Activated T-cell treated with anti-CD3 and anti-CD28 coated beads for 48 hours (primary cell): ENCODE data around the gene OR2A5.
"Not testable (repeated sequence)": the region's sequence is repeated elsewhere in the genome, so short reads cannot be mapped to it uniquely, and the experiment has no call there.

ENCODE experiments used
- DNase-seq: peaks from one replicate; pipeline ENCODE4 v3.0.0-alpha.2; 2020; ENCODE audit warnings: low read depth

The OR2A5 gene, protein sequence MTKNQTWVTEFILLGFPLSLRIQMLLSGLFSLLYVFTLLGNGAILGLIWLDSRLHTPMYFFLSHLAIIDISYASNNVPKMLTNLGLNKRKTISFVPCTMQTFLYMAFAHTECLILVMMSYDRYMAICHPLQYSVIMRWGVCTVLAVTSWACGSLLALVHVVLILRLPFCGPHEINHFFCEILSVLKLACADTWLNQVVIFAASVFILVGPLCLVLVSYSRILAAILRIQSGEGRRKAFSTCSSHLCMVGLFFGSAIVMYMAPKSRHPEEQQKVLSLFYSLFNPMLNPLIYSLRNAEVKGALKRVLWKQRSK

DNA sequence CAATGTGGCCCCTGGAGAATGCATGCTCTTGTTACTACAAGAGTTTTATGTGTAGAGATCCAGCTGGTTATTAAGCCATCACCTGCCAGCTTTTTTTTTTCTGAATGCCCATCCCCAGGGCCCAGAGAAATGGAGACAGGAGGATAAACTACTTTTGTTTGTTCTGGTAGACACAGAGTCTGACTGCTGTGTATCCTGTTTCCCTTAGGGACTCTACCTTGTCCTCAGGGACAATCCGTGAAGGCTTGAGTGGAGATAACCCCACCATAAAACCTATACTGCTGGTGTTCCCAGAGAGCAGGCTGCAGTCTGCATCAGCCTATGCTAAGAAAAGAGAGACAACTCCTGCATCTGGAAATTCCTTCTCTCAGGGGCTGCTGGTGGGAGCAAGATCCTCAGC is at the start of gene OR2A5:
Gene OR2A5, plus strand, starts transcription at position 301 of the 400 bp plus-strand sequence. CDS start 1,454 bp downstream, outside the sequence.
- no peak for DNase-seq

DNA sequence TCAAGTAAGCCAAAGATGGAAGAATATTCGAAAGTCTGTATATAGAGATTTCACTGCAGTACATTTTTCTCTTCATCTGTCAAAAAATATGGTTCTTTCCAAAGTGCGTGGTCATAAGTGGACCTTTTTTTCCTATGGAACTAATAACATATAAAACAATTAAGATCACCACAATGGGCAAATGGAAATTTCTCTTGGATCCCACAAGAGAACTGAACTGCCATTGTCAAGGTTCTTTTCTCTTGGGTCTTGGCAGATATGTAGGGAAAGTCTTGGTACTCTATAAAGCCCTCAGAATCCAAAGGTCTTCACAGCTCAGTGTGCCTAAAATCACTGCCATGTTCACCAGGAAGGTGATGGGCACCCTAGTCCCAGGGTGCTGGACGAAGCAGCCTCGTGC is 48.7 kb upstream of the OR2A5 start, which contains the start of gene OR6B1:
Gene OR6B1, plus strand, starts transcription at position 301 of the 400 bp plus-strand sequence. CDS start 3,677 bp downstream, outside the sequence.
- no peak for DNase-seq

DNA sequence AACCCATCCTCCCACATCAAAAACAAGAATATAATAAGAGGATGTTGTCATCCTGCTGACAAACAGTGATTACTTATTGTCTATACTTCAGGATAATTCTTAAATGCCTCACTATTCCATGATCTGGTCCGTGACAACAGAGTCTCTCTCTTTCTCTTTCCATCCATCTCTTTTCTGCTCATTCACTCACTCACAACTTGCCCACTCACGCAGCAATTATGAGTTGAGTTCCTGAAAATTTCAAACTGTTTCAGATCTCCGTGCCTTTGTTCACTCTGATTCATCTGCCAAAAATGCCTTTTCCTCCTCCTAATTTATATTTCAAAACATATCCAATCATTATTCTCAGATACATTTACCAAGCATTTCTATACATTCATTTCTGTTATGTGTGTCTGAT is 47.2 kb upstream of the OR2A5 start:
- no peak for DNase-seq

DNA sequence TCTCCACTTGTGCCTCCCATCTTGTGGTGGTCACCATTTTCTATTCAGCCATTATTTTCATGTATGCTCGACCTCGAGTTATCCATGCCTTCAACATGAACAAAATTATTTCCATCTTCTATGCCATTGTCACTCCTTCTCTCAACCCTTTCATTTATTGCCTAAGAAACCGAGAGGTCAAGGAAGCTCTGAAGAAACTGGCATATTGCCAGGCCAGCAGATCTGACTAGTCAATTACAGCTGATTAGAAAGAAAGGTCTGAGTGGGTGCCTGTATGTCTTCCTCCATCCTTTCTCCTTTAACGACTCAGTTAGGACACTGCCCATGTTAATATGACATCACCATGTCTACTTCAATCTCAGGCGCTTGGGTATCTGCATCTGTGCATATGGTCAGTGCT is 44.0 kb upstream of the OR2A5 start:
- DNase-seq = no peak

DNA sequence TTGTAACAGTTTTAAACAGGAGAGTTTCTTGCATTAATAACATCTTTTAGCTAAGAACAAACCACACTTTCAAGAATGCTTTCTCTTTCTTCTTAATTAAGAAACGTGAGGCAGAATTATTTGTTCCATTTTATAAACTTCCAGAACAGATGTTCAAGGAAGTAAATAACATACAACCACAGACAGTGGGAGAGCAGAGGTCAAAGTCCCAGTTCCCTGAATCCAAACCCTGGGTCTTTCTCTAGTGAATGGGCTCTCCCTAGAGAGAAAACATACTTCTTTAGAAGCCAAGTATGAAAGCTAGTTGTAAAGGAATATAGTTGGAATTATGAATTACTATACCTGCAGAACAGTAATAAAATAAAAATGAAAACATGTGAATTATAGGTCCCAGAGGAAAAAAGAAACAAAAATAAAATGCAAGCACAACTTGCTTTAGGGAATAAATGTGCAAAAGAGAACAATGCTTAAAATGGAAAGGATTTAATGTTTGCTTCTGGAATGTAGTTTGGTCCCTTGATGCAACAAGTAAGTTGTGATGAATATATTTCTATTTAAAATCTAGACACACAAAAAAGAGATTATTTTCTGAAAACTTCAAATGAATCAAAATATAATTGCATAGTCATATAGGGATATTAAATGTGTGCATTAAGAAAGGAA is 42.6 kb upstream of the OR2A5 start:
- no peak for DNase-seq

DNA sequence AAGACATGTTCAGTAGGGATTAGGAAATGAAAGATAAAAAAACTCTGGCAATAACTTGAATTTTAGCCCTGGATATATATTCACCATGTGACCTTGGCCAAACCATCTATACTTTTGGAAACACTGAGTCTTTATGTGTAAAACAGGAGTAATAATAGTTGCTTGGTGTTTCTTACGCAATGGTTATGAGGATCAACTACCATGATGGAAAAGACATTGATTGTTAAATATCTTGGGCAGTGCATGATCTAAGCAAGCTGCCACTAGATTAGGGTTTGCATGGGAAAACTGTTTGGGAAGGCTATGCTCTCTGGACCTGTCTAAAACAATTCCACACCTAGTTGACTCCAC is 42.1 kb upstream of the OR2A5 start:
- no peak for DNase-seq

DNA sequence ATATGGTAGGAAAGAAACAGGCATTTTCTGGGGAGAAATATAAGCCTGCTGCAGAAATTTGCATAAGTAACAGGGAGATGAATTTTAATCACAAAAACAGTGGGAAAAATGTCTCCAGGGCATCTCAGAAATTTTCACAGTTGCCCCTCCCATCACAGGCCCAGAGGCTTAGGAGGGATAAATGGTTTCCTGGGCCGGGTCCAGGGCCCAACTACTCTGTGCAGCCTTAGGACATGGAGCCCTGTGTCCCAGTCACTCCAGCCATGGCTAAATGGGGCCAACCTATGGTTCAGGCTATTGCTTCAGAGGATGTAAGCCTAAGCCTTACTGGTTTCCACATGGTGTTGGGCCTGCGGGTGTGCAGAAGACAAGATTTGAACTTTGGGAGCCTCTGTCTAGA is 39.4 kb upstream of the OR2A5 start:
- DNase-seq = no peak

DNA sequence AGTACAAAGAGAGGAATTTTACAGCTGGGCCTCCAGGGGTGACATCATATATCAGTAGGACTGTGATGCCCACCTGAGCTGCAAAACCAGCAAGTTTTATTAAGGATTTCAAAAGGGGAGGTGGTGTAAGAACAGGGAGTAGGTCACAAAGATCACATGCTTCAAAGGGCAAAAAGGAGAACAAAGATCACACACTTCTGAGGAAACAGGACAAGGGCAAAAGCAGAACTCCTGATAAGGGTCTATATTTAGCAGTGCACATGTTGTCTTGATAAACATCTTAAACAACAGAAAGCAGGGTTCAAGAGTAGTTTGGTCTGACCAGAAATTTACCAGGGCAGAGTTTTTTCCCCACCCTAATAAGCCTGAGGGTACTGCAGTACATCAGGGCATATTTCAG is 38.7 kb upstream of the OR2A5 start:
- DNase-seq = not testable (repeated sequence)

DNA sequence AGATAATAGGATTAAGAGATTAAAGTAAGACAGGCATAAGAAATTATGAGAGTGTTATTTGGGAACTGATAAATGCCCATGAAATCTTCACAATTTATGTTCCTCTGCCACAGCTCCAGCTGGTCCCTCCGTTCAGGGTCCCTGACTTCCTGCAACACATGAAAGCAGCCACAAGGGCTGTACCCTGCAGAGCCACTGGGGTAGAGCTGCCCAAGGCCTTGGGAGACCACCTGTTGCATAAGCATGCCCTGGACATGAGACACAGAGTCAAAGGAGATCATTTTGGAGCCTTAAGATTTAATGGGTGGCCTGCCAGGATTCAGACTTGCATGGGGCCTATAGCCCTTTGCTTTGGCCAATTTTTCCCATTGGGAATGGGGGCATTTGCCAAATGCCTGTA is 37.9 kb upstream of the OR2A5 start:
- not testable (repeated sequence) for DNase-seq

DNA sequence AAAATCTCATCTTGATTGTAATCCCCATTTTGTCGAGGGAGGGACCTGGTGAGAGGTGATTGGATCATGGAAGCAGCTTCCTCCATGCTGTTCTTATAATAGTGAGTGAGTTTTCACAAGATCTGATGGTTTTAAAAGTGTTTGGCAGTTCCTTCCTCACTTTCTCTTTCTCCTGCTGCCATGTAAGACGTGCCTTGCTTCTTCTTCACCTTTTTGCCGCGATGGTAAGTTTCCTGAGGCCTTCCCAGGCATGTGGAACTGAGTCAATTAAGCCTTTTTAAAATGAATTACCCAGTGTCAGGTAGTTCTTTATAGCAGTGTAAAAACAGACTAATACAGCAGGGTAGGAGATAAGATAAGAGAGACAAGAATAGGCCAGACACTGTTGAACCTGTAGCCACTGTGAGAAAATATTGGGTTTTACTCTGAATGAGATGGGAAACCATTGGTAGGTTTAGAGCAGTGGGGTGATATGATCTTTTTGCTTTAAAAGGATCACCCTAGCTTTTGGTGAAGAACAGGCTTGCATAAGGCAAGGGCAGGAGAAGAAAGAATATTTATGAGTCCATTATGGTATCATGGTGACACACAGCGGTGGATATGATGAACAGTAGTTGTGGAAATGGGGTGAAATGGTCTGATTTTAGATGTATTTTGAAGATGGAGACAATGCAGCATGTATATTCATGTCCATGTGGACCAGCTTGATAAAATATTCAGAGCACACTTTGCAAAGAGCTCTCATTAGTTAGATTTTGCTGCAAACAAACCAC is 37.1 kb upstream of the OR2A5 start:
- DNase-seq = no peak

DNA sequence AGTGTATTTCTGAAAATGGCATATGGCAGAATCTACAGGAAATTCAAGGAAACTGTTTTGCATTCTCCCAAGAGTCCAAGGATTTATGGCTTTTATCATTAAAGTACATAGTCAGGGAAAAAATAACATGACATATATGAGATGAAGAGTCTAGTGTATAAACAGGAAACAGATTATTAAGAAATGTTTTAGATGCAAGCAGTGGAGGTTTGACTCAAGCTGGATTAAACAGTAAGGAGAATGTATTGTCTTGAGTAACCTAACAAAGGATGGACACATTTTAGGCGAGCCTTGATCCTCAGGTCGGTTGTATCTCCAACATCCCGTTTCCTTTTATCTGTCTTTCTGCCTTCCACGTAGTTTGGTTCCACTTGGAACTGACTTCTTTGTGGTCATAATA is 30.7 kb upstream of the OR2A5 start:
- no peak for DNase-seq

DNA sequence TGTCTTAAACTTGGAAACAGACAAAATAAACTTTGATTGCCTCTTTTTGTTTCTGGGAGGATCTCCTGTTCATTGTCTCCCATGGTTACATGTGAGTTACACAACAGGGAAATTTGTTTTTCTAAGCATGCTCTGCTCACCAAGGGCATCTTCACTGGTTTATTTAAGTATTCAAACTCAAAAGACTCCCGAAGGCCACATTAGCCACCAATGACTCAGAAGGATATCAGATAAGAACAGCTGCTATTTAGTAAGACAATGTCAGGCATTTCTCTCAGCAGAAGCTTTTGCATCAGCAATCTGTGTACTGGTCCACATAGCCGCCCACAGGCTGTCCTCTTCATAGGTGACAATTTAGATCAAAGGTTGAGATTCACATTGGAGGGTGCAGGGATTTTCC is 29.3 kb upstream of the OR2A5 start:
- DNase-seq = no peak

DNA sequence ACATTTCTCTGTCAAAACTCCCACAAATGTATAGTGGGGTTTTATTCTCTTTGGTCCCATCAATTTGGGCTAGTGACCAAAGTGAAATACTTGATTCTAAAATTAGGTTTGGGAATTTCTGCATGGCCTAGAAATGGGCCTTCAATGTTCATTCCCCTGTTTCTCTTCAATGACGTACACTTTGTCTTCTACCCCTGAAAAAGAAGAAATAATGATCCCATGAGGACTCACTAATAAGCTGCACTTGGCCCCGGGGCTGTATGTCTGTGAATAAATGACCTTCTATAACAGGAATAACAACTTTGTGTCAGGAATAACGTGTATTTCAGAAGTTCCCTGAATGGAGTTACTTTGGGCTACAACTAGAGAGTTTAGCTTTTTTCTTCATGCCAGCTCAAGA is 28.4 kb upstream of the OR2A5 start:
- DNase-seq = no peak

DNA sequence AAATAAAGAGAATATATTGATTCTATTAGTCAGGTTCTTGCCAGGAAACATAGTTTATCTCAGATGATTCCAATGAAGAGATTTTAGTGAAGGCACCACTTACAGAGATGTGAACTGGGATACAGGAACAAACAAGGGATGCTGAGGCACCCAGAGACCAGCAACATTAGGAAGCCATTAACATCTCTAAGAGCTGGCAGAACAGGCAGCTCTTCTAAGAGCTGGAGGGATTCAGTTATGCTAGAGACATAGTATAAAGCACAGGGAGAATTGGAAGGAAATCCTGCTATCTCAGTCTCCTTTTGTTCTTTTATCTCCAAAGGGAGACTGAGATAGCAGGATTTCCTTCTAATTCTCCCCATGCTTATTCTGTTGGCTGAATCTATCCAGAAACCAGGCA is 26.6 kb upstream of the OR2A5 start:
- DNase-seq = no peak

DNA sequence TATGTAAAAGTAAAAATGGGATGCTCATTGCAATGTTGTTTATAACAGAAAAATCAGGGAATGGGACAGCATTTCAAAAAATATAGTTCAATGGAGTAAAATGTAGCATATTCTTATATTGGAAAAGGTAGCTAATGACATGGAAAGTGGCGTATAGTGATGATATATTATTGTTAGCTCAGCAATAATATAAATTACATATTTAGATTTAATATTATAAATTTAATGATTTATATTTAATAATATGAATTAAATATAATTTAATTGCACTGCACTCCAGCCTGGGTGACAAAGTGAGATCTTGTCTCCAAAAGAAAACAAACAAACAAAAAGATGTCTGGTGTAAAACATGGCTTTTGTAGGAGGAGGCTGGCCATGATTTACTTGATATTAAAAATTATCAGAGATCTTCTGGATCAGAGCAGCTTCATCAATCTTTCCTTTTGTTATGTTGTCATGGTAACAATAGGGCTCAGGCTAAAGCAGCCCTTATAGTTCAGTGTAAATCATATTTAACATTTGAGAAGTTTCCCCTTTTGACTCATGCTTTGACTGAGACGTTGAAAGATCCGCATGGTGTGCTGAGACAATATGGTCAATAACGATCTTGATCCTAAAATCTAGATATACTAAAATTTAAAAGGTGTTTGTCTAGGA is 25.4 kb upstream of the OR2A5 start:
- no peak for DNase-seq

DNA sequence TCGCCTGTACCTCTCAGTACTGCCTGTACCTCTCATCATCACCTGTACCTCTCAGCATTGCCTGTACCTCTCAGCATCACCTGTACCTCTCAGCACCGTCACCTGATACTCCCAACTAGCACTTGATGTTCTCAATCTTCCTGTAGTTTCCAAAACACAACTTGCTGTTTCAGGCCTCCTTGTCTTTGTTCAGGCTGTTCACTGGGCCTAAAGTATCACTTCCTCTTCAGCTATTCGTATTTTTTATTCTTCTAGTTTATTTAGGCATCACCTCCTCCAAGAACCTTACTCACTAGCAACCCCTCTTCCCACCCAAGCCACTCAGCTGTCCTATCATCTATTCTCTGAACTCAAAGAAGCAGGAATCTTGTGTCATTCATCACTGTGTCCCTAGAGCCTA is 24.5 kb upstream of the OR2A5 start:
- DNase-seq = no peak

DNA sequence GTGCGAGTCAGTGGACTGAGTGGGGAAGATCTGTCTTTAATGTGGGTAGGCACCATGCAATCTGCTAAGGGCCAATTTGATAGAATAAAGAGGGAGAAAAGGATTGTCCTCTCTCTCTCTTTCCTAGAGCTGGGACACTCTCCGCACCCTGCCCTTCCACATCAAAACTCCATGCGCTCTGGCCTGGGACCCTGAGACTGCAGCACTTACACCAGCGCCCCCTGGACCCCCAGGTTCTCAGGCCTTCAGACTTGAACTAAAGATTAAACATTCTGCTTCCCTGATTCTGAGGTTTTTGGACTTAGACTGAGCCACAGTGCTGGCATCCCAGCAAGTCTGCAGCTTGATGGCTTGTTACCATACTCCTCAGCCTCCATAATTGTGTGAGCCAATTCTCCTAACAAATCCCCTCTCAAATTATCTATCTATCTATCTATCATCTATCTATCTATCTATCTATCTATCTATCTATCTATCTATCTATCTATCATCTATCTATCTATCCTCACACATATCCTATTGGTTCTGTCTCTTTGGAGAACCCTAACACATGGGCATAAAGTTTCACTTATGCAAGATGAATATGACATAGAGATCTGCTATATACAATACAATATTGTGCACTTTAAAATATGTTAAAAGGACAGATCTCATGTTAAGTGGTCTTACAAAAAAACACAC is 22.4 kb upstream of the OR2A5 start:
- no peak for DNase-seq

DNA sequence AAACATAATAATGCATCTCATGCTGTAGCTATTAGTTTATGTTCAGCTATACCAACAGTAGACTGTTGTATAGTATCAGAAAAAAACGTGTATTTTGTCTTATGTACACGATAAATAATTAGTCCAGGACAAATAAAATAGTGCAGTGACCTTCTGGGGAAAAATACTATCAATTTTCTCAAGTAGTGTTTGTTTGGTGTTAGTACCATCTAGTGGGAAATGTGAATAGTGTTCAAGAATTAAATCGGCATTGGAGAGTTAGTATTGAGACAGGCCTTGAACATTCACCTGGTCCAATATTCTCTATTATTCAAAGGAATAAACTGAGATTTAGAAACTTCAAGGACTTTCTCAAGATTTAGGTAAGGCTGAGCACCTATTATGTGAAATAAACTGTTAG is 21.7 kb upstream of the OR2A5 start:
- DNase-seq = no peak

DNA sequence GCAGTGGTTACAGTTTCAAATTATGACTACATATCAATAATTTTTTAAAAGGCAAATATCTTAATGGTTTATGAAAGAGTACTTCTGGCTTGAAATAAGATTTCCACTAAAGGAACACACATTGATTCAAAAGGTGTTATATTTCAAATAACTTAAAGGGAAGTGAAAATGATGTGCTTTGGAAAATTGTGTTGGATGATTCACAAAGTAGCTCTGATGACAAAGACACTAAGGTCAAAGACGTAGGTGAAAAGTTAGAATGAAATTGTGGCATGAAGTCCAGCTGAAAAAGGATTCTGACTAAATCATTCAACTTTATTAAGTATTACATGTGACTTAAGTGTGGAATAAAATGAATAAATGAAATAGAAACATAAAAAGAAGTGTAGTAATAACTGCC is 20.8 kb upstream of the OR2A5 start:
- no peak for DNase-seq

DNA sequence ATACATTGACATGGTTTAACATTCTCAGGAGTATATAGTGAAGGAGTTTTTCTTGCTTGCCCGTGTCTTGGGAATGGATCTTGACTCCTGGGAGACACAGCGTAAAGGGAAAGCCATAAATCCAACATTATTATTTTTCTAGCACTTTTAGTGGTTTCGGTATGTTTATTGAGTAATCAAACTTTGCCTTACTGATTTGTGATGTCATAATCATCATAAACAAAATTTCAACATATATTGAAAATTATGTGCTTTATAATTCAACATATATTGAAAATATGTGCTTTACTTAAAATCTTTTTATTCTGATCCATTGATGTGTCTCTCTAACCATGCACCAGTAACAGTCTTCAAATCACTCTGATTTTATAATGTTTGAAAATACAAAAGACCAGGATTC is 20.2 kb upstream of the OR2A5 start:
- DNase-seq = no peak

DNA sequence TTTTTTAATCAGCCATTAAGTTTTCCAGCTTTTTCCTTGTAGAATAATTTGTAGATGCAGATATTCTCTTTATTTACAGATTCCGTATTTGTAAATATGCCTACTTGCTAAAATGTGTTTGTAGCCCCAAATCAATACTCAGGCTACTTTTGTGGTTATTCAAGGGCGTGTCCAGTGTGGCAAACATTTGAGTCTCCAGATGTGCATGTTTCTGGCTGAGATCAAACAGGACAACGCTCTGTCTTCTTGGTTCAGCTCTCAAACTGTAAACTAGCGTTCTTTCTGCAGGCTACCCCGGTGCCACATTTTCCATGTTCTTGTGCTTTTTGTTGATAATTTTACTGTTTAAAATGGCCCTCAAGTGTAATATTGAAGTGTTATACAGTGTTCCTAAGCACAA is 16.2 kb upstream of the OR2A5 start:
- no peak for DNase-seq
